H9 (cell line): ENCODE measurements around the gene MATN1. TPM values are rescaled to one million over a fixed set of nuclear protein-coding genes. Genes with fewer than 3 reads are reported as not detected.

ENCODE experiments used
- DNase-seq: peaks from one replicate; pipeline ENCODE4 v3.0.0-alpha.2; 2017
- H2AFZ ChIP-seq: one replicate; pipeline ENCODE4 v1.6.1; 2013; ENCODE audit warnings: mild to moderate bottlenecking, low read length, control low read depth, moderate library complexity
- H2AK5ac ChIP-seq: 2 replicates; pipeline ENCODE4 v1.6.1; 2013; ENCODE audit warnings: low read length, control low read depth, mixed read lengths; ENCODE audit not compliant: insufficient read length
- H2BK120ac ChIP-seq: one replicate; pipeline ENCODE4 v1.6.1; 2013; ENCODE audit warnings: low read depth, mild to moderate bottlenecking, low read length, control low read depth, inconsistent platforms; ENCODE audit not compliant: poor library complexity, severe bottlenecking
- H2BK12ac ChIP-seq: 2 replicates; pipeline ENCODE4 v1.6.1; 2013; ENCODE audit warnings: low read length, control low read depth, mixed read lengths, low read depth; ENCODE audit not compliant: insufficient read length
- H2BK15ac ChIP-seq: 2 replicates; pipeline ENCODE4 v1.6.1; 2013; ENCODE audit warnings: low read depth, low read length, control low read depth
- H2BK20ac ChIP-seq: one replicate; pipeline ENCODE4 v1.6.1; 2013; ENCODE audit warnings: low read depth, mild to moderate bottlenecking, low read length, control low read depth, inconsistent platforms; ENCODE audit not compliant: poor library complexity, severe bottlenecking
- H2BK5ac ChIP-seq: 2 replicates; pipeline ENCODE4 v1.6.1; 2013; ENCODE audit warnings: low read length, control low read depth, mixed read lengths; ENCODE audit not compliant: insufficient read length
- H3K14ac ChIP-seq: 2 replicates; pipeline ENCODE4 v1.6.1; 2013; ENCODE audit warnings: low read length, control low read depth; ENCODE audit not compliant: insufficient read depth
- H3K18ac ChIP-seq: 2 replicates; pipeline ENCODE4 v1.6.1; 2013; ENCODE audit warnings: low read depth, mild to moderate bottlenecking, mixed read lengths, low read length, control low read depth; ENCODE audit not compliant: insufficient read length
- H3K23ac ChIP-seq: 2 replicates; pipeline ENCODE4 v1.6.1; 2013; ENCODE audit warnings: low read length, control low read depth, mixed read lengths, low read depth; ENCODE audit not compliant: insufficient read length
- H3K23me2 ChIP-seq: 2 replicates; pipeline ENCODE4 v1.6.1; 2013; ENCODE audit warnings: low read depth, mild to moderate bottlenecking, mixed read lengths, low read length, control low read depth; ENCODE audit not compliant: insufficient read length, poor library complexity, severe bottlenecking
- H3K27ac ChIP-seq: 2 replicates; pipeline ENCODE4 v1.5.1; 2013; ENCODE audit warnings: low read length, control low read depth, mixed read lengths, low read depth; ENCODE audit not compliant: insufficient read length
- H3K27me3 ChIP-seq: 2 replicates; pipeline ENCODE4 v1.6.1; 2013; ENCODE audit warnings: low read length, control low read depth, inconsistent platforms; ENCODE audit not compliant: insufficient read depth
- H3K4ac ChIP-seq: 2 replicates; pipeline ENCODE4 v1.6.1; 2013; ENCODE audit warnings: low read depth, mild to moderate bottlenecking, control low read depth, inconsistent platforms, low read length, moderate library complexity
- H3K4me1 ChIP-seq: 2 replicates; pipeline ENCODE4 v1.6.1; 2013; ENCODE audit warnings: low read length, control low read depth, inconsistent platforms; ENCODE audit not compliant: insufficient read depth
- H3K4me2 ChIP-seq: 2 replicates; pipeline ENCODE4 v1.6.1; 2013; ENCODE audit warnings: low read length, control low read depth, mixed read lengths; ENCODE audit not compliant: insufficient read length, insufficient read depth
- H3K56ac ChIP-seq: 2 replicates; pipeline ENCODE4 v1.6.1; 2013; ENCODE audit warnings: low read depth, mild to moderate bottlenecking, mixed read lengths, low read length, control low read depth; ENCODE audit not compliant: insufficient read length
- H3K79me1 ChIP-seq: 2 replicates; pipeline ENCODE4 v1.6.1; 2013; ENCODE audit warnings: low read depth, mild to moderate bottlenecking, moderate library complexity, low read length, control low read depth, inconsistent platforms; ENCODE audit not compliant: insufficient read depth, poor library complexity, severe bottlenecking
- H3K79me2 ChIP-seq: 2 replicates; pipeline ENCODE4 v1.6.1; 2013; ENCODE audit warnings: low read length, control low read depth, inconsistent platforms; ENCODE audit not compliant: insufficient read depth
- H3K9ac ChIP-seq: 2 replicates; pipeline ENCODE4 v1.6.1; 2013; ENCODE audit warnings: low read length, control low read depth, mixed read lengths; ENCODE audit not compliant: insufficient read length; ENCODE audit errors: extremely low read depth
- H3K9me3 ChIP-seq: one replicate; pipeline ENCODE4 v1.6.1; 2013; ENCODE audit warnings: low read depth, low read length, inconsistent platforms; ENCODE audit not compliant: control insufficient read depth
- H3T11ph ChIP-seq: one replicate; pipeline ENCODE4 v1.6.1; 2013; ENCODE audit warnings: mild to moderate bottlenecking, low read length, control low read depth, inconsistent platforms
- H4K20me1 ChIP-seq: one replicate; pipeline ENCODE4 v1.6.1; 2013; ENCODE audit not compliant: control insufficient read depth, insufficient read length, insufficient read depth
- H4K5ac ChIP-seq: 2 replicates; pipeline ENCODE4 v1.6.1; 2013; ENCODE audit warnings: low read depth, mild to moderate bottlenecking, mixed read lengths, low read length, control low read depth; ENCODE audit not compliant: insufficient read length
- H4K8ac ChIP-seq: replicated peaks from 2 replicates; pipeline ENCODE4 v1.6.1; 2013; ENCODE audit warnings: low read length, control low read depth, mixed read lengths, low read depth; ENCODE audit not compliant: insufficient read length
- H4K91ac ChIP-seq: 2 replicates; pipeline ENCODE4 v1.6.1; 2013; ENCODE audit warnings: low read depth, mild to moderate bottlenecking, moderate library complexity, mixed read lengths, low read length, control low read depth; ENCODE audit not compliant: insufficient read length
- H3K27ac Mint-ChIP-seq, 3 experiments: 2 replicates in 2 of 3; 3 replicates in 1 of 3; pipeline ENCODE4 v1.8.0; 2020 to 2021; ENCODE audit warnings: mixed read lengths in 3 of 3, mild to moderate bottlenecking in 1 of 3, moderate library complexity in 1 of 3
- H3K27me3 Mint-ChIP-seq: 2 replicates; pipeline ENCODE4 v1.8.0; 2021; ENCODE audit warnings: low read depth, mild to moderate bottlenecking, moderate library complexity, mixed read lengths
- H3K36me3 Mint-ChIP-seq, 3 experiments: 2 replicates in 2 of 3; 3 replicates in 1 of 3; pipeline ENCODE4 v1.8.0; 2020 to 2021; ENCODE audit warnings: low read depth in 3 of 3, mixed read lengths in 3 of 3; ENCODE audit not compliant: insufficient read depth in 1 of 3
- H3K4me1 Mint-ChIP-seq, 2 experiments: 2 replicates each; pipeline ENCODE4 v1.8.0; 2020; ENCODE audit warnings: mixed read lengths in 2 of 2
- H3K4me3 Mint-ChIP-seq, 2 experiments: 2 replicates in 1 of 2; 3 replicates in 1 of 2; pipeline ENCODE4 v1.8.0; 2020 to 2021; ENCODE audit warnings: mild to moderate bottlenecking in 2 of 2, mixed read lengths in 2 of 2, moderate library complexity in 1 of 2
- H3K9me3 Mint-ChIP-seq, 2 experiments: 2 replicates in 1 of 2; 3 replicates in 1 of 2; pipeline ENCODE4 v1.8.0; 2020; ENCODE audit warnings: mild to moderate bottlenecking in 2 of 2, mixed read lengths in 2 of 2, moderate library complexity in 1 of 2
- CTCF ChIP-seq: fragments of 200-600 bp; sonication (generic); conservative IDR thresholded peaks from 3 replicates; pipeline ENCODE4 v1.8.0; 2021; ENCODE audit warnings: antibody characterized with exemption, mild to moderate bottlenecking
- WGBS: extraction: QIAGEN DNeasy Blood & Tissue Kit; methylation state at CpG from one replicate; pipeline ENCODE4 v1.1.7; 2013; ENCODE audit warnings: missing lambda C conversion rate, low lambda C conversion rate, mixed read lengths; ENCODE audit not compliant: insufficient read length; ENCODE audit errors: extremely low coverage; 5-methylcytosine and 5-hydroxymethylcytosine counted together
- total RNA-seq: library from RNA; stranded (reverse); gene quantifications from 2 replicates; pipeline ENCODE4 v1.2.1, GENCODE V29; 2021

MATN1 gene
- total RNA-seq, 1 experiment from 2014 or later = not detected

- H4K8ac ChIP-seq = no peak overlapping the region
- no peak overlapping the region for H3K23ac ChIP-seq
- H2AFZ ChIP-seq = no peak overlapping the region
- Mint-ChIP-seq H3K4me3 (no peak overlapping the region), H3K27me3 (peaks cover 4% of the 10 kb centered on the region), H3K9me3 (peaks cover 0 to 4% of the 10 kb centered on the region in 2 experiments; a peak in 2 of 5 replicates), H3K27ac (no peak overlapping the region; a peak in 1 of 7 replicates), H3K36me3 (peaks cover 0 to 5% (median 0%) of the 10 kb centered on the region in 3 experiments; a peak in 1 of 7 replicates), H3K4me1 (peaks cover 18 to 29% of the 10 kb centered on the region in 2 experiments)
- no peak overlapping the region for H2BK5ac ChIP-seq
- no peak overlapping the region for H3K9ac ChIP-seq
- H2BK120ac ChIP-seq = no peak overlapping the region
- no peak overlapping the region for H3T11ph ChIP-seq
- H3K27ac ChIP-seq = no peak overlapping the region
- H4K20me1 ChIP-seq = no peaks in the 10 kb centered on the region
- H3K4ac ChIP-seq = no peak overlapping the region
- no peaks in the 10 kb centered on the region for H3K23me2 ChIP-seq
- no peak overlapping the region for H3K18ac ChIP-seq
- no peak overlapping the region for H4K91ac ChIP-seq
- no peak overlapping the region for H2BK20ac ChIP-seq
- H3K79me1 ChIP-seq = no peaks in the 10 kb centered on the region
- no peak overlapping the region for H3K14ac ChIP-seq
- no peak overlapping the region for H2AK5ac ChIP-seq
- no peak overlapping the region for H2BK12ac ChIP-seq
- no CpG with 5 or more reads among the region's 4 CpGs for WGBS
- no peaks in the 10 kb centered on the region for H3K27me3 ChIP-seq
- H3K79me2 ChIP-seq = no peaks in the 10 kb centered on the region
- no peak overlapping the region for H2BK15ac ChIP-seq
- H3K56ac ChIP-seq = no peak overlapping the region
- TF ChIP-seq CTCF = no peak
- H3K9me3 ChIP-seq = no peaks in the 10 kb centered on the region
- no peak for DNase-seq
- H4K5ac ChIP-seq = no peak overlapping the region
- no peak overlapping the region for H3K4me2 ChIP-seq
- no peaks in the 10 kb centered on the region for H3K4me1 ChIP-seq
Observed at GRCh38 chr1:30755746-30756145, 32.4 kb upstream of the MATN1 start.
